Mammary epithelial cell (primary cell): ENCODE data around the gene NTM.

Experiments
- EZH2 ChIP-seq: IDR thresholded peaks from 2 replicates; pipeline ENCODE4 v1.6.1; 2012; ENCODE audit warnings: low read length, inconsistent platforms, borderline replicate concordance
- TF ChIP-seq, protein P1 (sequence below), 2 donors: IDR thresholded peaks in 1 of 2; conservative IDR thresholded peaks in 1 of 2; 2 replicates each; pipeline ENCODE4 v1.5.1; 2011 to 2012; ENCODE audit warnings: inconsistent platforms in 2 of 2, low read length in 2 of 2, mild to moderate bottlenecking in 2 of 2, control low read depth in 1 of 2, low read depth in 1 of 2; ENCODE audit not compliant: insufficient read depth in 1 of 2; ENCODE audit errors: extremely low read depth in 1 of 2

DNA sequence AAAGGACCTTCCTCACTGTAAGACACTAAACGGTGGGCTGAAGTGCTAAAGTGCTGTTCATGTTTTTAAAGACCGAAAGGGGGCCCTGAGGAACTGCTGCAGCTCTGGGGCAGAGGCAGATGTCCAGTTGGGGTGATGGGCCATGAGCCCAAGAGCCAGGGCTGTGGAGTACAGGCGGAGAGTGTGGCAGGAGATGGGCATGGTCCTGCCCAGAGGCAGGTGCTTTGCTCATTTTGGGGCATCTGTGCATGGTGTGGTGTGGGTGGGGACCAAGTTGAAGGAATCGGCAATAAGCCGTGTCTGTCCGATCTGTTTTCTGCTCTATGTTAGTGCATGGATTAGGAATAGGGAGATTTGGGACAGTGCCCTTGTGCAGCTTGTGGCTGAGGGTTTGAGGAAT is 258.3 kb downstream of the NTM start:
- TF ChIP-seq, protein P1, sequence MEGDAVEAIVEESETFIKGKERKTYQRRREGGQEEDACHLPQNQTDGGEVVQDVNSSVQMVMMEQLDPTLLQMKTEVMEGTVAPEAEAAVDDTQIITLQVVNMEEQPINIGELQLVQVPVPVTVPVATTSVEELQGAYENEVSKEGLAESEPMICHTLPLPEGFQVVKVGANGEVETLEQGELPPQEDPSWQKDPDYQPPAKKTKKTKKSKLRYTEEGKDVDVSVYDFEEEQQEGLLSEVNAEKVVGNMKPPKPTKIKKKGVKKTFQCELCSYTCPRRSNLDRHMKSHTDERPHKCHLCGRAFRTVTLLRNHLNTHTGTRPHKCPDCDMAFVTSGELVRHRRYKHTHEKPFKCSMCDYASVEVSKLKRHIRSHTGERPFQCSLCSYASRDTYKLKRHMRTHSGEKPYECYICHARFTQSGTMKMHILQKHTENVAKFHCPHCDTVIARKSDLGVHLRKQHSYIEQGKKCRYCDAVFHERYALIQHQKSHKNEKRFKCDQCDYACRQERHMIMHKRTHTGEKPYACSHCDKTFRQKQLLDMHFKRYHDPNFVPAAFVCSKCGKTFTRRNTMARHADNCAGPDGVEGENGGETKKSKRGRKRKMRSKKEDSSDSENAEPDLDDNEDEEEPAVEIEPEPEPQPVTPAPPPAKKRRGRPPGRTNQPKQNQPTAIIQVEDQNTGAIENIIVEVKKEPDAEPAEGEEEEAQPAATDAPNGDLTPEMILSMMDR (conservative IDR thresholded peaks at IDR 0.05 in 1 of 2, IDR thresholded peaks at IDR 0.05 in 1 of 2; ENCODE audit: extremely low read depth in 1 of 2, insufficient read depth in 1 of 2, low read depth in 1 of 2, low read length in 2 of 2) = no peak
- TF ChIP-seq EZH2 = no peak
